Measurements from ENCODE around the gene SCT. TPM values are rescaled to one million over a fixed set of nuclear protein-coding genes. Genes with fewer than 3 reads are reported as not detected.

Gene SCT
- total and polyA plus RNA-seq, 2 of the 4 experiments (the other 2 are of a cell fraction), result not detected

DNA sequence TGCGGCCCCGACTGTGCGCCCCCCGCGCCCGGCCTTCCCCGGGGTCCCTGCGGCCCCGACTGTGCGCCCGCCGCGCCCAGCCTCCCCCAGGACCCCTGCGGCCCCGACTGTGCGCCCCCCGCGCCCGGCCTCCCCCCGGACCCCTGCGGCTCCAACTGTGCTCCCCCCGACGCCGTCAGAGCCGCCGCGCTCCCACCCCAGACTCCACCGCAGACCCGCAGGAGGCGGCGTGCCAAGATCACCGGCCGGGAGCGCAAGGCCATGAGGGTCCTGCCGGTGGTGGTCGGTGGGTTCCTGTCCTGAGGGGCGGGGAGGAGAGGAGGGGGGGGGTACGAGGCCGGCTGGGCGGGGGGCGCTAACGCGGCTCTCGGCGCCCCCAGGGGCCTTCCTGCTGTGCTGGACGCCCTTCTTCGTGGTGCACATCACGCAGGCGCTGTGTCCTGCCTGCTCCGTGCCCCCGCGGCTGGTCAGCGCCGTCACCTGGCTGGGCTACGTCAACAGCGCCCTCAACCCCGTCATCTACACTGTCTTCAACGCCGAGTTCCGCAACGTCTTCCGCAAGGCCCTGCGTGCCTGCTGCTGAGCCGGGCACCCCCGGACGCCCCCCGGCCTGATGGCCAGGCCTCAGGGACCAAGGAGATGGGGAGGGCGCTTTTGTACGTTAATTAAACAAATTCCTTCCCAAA, 13.2 kb upstream of the SCT start:
- no TSS peak for BruUV-seq (replicated peaks)
- no peak overlapping the region for H3K18ac ChIP-seq (ENCODE audit: low read depth, low read length)
- no peak overlapping the region for H3K27ac ChIP-seq (ENCODE audit: insufficient read depth, low read length)
- no peak overlapping the region for H3K9ac ChIP-seq (ENCODE audit: low read depth, low read length)
- DNase-seq (no peak), ATAC-seq (ENCODE audit: low read depth) (no peak)
- no peak overlapping the region for H3K14ac ChIP-seq (replicated peaks; ENCODE audit: low read depth, low read length)
- H3K79me1 ChIP-seq (ENCODE audit: low read depth in 1 of 2, low read length in 2 of 2), result no peaks in the 10 kb centered on the region
- no peak overlapping the region for H2BK20ac ChIP-seq (ENCODE audit: low read depth, low read length)
- TF ChIP-seq MAFK (IDR thresholded peaks at IDR 0.05; ENCODE audit: low read depth, low read length), result no peak
- TF ChIP-seq CEBPB (IDR thresholded peaks at IDR 0.05; ENCODE audit: low read depth, low read length), result no peak
- no peak for TF ChIP-seq RFX5 (IDR thresholded peaks at IDR 0.05; ENCODE audit: low read depth, low read length)
- no peak for TF ChIP-seq NFE2L2 (IDR thresholded peaks at IDR 0.05; ENCODE audit: low read depth, low read length)
- no peak for TF ChIP-seq FOS (IDR thresholded peaks at IDR 0.05; ENCODE audit: low read depth, low read length)
- TF ChIP-seq, protein P1, sequence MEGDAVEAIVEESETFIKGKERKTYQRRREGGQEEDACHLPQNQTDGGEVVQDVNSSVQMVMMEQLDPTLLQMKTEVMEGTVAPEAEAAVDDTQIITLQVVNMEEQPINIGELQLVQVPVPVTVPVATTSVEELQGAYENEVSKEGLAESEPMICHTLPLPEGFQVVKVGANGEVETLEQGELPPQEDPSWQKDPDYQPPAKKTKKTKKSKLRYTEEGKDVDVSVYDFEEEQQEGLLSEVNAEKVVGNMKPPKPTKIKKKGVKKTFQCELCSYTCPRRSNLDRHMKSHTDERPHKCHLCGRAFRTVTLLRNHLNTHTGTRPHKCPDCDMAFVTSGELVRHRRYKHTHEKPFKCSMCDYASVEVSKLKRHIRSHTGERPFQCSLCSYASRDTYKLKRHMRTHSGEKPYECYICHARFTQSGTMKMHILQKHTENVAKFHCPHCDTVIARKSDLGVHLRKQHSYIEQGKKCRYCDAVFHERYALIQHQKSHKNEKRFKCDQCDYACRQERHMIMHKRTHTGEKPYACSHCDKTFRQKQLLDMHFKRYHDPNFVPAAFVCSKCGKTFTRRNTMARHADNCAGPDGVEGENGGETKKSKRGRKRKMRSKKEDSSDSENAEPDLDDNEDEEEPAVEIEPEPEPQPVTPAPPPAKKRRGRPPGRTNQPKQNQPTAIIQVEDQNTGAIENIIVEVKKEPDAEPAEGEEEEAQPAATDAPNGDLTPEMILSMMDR (conservative IDR thresholded peaks at IDR 0.05; ENCODE audit: low read depth, low read length), result no peak
- TF ChIP-seq RAD21 (IDR thresholded peaks at IDR 0.05; ENCODE audit: low read length), result no peak
- no peak for TF ChIP-seq SMC3 (IDR thresholded peaks at IDR 0.05; ENCODE audit: low read depth, low read length)
- no peak for TF ChIP-seq BHLHE40 (IDR thresholded peaks at IDR 0.05; ENCODE audit: low read depth, low read length)
- TF ChIP-seq, protein P2, sequence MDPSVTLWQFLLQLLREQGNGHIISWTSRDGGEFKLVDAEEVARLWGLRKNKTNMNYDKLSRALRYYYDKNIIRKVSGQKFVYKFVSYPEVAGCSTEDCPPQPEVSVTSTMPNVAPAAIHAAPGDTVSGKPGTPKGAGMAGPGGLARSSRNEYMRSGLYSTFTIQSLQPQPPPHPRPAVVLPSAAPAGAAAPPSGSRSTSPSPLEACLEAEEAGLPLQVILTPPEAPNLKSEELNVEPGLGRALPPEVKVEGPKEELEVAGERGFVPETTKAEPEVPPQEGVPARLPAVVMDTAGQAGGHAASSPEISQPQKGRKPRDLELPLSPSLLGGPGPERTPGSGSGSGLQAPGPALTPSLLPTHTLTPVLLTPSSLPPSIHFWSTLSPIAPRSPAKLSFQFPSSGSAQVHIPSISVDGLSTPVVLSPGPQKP (IDR thresholded peaks at IDR 0.05; ENCODE audit: borderline replicate concordance, low read depth, low read length), result no peak
- no peak for TF ChIP-seq MXI1 (IDR thresholded peaks at IDR 0.05; ENCODE audit: borderline replicate concordance, low read depth, low read length)
- no peak for TF ChIP-seq CHD1 (IDR thresholded peaks at IDR 0.05; ENCODE audit: low read depth, low read length)
- TF ChIP-seq MAZ (IDR thresholded peaks at IDR 0.05; ENCODE audit: borderline replicate concordance, low read depth, low read length), result no peak
- TF ChIP-seq, protein P3, sequence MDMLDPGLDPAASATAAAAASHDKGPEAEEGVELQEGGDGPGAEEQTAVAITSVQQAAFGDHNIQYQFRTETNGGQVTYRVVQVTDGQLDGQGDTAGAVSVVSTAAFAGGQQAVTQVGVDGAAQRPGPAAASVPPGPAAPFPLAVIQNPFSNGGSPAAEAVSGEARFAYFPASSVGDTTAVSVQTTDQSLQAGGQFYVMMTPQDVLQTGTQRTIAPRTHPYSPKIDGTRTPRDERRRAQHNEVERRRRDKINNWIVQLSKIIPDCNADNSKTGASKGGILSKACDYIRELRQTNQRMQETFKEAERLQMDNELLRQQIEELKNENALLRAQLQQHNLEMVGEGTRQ (IDR thresholded peaks at IDR 0.05; ENCODE audit: low read depth, low read length), result no peak
- TF ChIP-seq RCOR1 (IDR thresholded peaks at IDR 0.05; ENCODE audit: insufficient replicate concordance, low read length), result no peak
- no peak for TF ChIP-seq POLR2A (IDR thresholded peaks at IDR 0.05; ENCODE audit: low read depth, low read length)
- no peak overlapping the region for H4K5ac ChIP-seq (ENCODE audit: low read depth, low read length)
- peaks cover 10% of the 10 kb centered on the region; the same call in 1 of the 2 replicates for H3K4me1 ChIP-seq (ENCODE audit: control insufficient read depth, insufficient read depth, low read length)
- H4K8ac ChIP-seq (ENCODE audit: low read depth in 2 of 2, low read length in 2 of 2), result no peak overlapping the region
- H4K91ac ChIP-seq (ENCODE audit: insufficient read depth, low read depth, low read length), result no peak overlapping the region
- no peak overlapping the region for H3K56ac ChIP-seq (ENCODE audit: extremely low read depth, insufficient read depth, low read length)
- no peak overlapping the region for H3K23ac ChIP-seq (ENCODE audit: low read depth, low read length)
- H2BK120ac ChIP-seq (ENCODE audit: low read depth, low read length), result no peak overlapping the region
- no peak overlapping the region for H3K4me2 ChIP-seq (ENCODE audit: low read depth, low read length)
- no peaks in the 10 kb centered on the region for H3K9me1 ChIP-seq (ENCODE audit: insufficient read depth, low read length)
- no peak overlapping the region for H2BK5ac ChIP-seq (ENCODE audit: low read depth, low read length, poor library complexity, severe bottlenecking)
- no peak overlapping the region for H2AK9ac ChIP-seq (replicated peaks; ENCODE audit: low read depth, low read length, poor library complexity)
- H2AK5ac ChIP-seq (ENCODE audit: low read depth, low read length), result no peak overlapping the region
- H3K9me3 ChIP-seq (ENCODE audit: control insufficient read depth, insufficient read depth, low read length), result no peaks in the 10 kb centered on the region
- in situ Hi-C loops (cut with MboI; ENCODE audit: low sequenced_read_pairs), result no loop called here
- intact Hi-C loops (cut with micrococcal nuclease), result no loop called here
- dilution Hi-C loops (cut with HindIII; ENCODE audit: low sequenced_read_pairs, unreplicated experiment), result no loop called here
- no peak overlapping the region for H3K4ac ChIP-seq (ENCODE audit: low read depth, low read length)
- H3K27me3 ChIP-seq (ENCODE audit: control insufficient read depth, insufficient read depth, low read length), result peaks cover 16% of the 10 kb centered on the region; the same call in 1 of the 2 replicates
- WGBS, 2 experiments (ENCODE audit: extremely low coverage in 2 of 2, insufficient read length in 1 of 2), result no CpG with 5 or more reads among the region's 69 CpGs
- H4K20me1 ChIP-seq (ENCODE audit: insufficient read depth, low read length), result peaks cover 37% of the 10 kb centered on the region
- no peak overlapping the region for H2BK15ac ChIP-seq (ENCODE audit: low read depth, low read length)
- peaks cover 20% of the 10 kb centered on the region for H3K36me3 ChIP-seq (ENCODE audit: control insufficient read depth, insufficient read depth, low read length)
- ChIA-PET CTCF (no interaction called here), POLR2A (ENCODE audit: unreplicated experiment) (no interaction called here)
- no peak overlapping the region for H3K4me3 ChIP-seq (ENCODE audit: insufficient read depth, low read depth, low read length)
- H2AFZ ChIP-seq (replicated peaks; ENCODE audit: low read length, poor library complexity), result no peak overlapping the region

Measured in IMR-90 (cell line).